Gastrocnemius medialis (tissue), 4 donors: ENCODE measurements around the gene HECA. TPM values are rescaled to one million over a fixed set of nuclear protein-coding genes. Genes with fewer than 3 reads are reported as not detected.
A peak's percentile ranks its signal among the peaks of the same experiment; 100 is the strongest.

ENCODE experiments used
- ATAC-seq, 2 donors: fragments of 150-250 bp; one replicate each; pipeline ENCODE4 v1.9.1; 2016
- DNase-seq, 2 donors: peaks; one replicate each; pipeline ENCODE4 v3.0.0-alpha.2; 2019
- H3K27ac ChIP-seq, 4 donors: fragments of 200-600 bp; sonication (generic); 1 replicate in 1 of 4; 2 replicates in 3 of 4; pipeline ENCODE4 v1.5.1; 2016 to 2018; ENCODE audit warnings: mild to moderate bottlenecking in 2 of 4, moderate library complexity in 1 of 4
- H3K27me3 ChIP-seq, 3 donors: fragments of 200-600 bp; sonication (generic) in 2 of 3; 1 replicate in 1 of 3; 2 replicates in 2 of 3; pipeline versions ENCODE4 v1.5.1 to v1.6.0; 2016 to 2019; ENCODE audit warnings: mild to moderate bottlenecking in 1 of 3, moderate library complexity in 1 of 3
- H3K36me3 ChIP-seq, 2 donors: fragments of 200-600 bp; sonication (generic) in 1 of 2; one replicate each; pipeline ENCODE4 v1.5.1; 2017 to 2018
- H3K4me1 ChIP-seq, 2 donors: fragments of 200-600 bp; sonication (generic) in 1 of 2; one replicate each; pipeline ENCODE4 v1.5.1; 2016 to 2017; ENCODE audit warnings: mild to moderate bottlenecking in 2 of 2
- H3K4me3 ChIP-seq, 4 donors: fragments of 200-600 bp; sonication (generic) in 3 of 4; 1 replicate in 1 of 4; 2 replicates in 3 of 4; pipeline ENCODE4 v1.5.1; 2016 to 2019; ENCODE audit warnings: mild to moderate bottlenecking in 2 of 4
- H3K9me3 ChIP-seq, 3 donors: fragments of 200-600 bp; sonication (generic) in 2 of 3; 1 replicate in 1 of 3; 2 replicates in 2 of 3; pipeline ENCODE4 v1.5.1; 2016 to 2019
- POLR2A ChIP-seq, 2 donors: fragments of 450-650 bp; IDR thresholded peaks; one replicate each; pipeline ENCODE4 v1.6.1; 2017; ENCODE audit warnings: antibody characterized with exemption in 2 of 2, mild to moderate bottlenecking in 2 of 2, moderate library complexity in 2 of 2
- in situ Hi-C, 4 donors: fragments of 200-750 bp; cut with MboI; loops; one replicate each; pipeline versions ENCODE4 v1.15.0 to v1.8.0; 2017; ENCODE audit warnings: low sequenced_read_pairs in 4 of 4
- intact Hi-C: fragments of 100-400 bp; cut with DNase I; formaldehyde crosslinking; loops from one replicate; pipeline ENCODE4 v1.15.1; 2023; ENCODE audit warnings: low total_unique reads
- total RNA-seq, 4 donors: library from RNA; depleted of rRNA; stranded (reverse); fragments of >200 nt; gene quantifications; one replicate each; pipeline versions ENCODE4 v1.1.0 to v1.2.3, GENCODE V29; 2016
- TF ChIP-seq, protein P1 (sequence below), 5 experiments: fragments of 450-650 bp in 3 of 5; fragments of 200-600 bp in 2 of 5; sonication (generic) in 2 of 5; IDR thresholded peaks in 4 of 5; conservative IDR thresholded peaks in 1 of 5; 1 replicate in 4 of 5; 2 replicates in 1 of 5; pipeline ENCODE4 v1.5.1; 2016 to 2019; ENCODE audit warnings: antibody characterized with exemption in 5 of 5, mild to moderate bottlenecking in 3 of 5, moderate library complexity in 3 of 5

HECA gene
- total RNA-seq, 4 donors from 2014 or later, result 34.5 to 59.1 (median 47.2) TPM

DNA sequence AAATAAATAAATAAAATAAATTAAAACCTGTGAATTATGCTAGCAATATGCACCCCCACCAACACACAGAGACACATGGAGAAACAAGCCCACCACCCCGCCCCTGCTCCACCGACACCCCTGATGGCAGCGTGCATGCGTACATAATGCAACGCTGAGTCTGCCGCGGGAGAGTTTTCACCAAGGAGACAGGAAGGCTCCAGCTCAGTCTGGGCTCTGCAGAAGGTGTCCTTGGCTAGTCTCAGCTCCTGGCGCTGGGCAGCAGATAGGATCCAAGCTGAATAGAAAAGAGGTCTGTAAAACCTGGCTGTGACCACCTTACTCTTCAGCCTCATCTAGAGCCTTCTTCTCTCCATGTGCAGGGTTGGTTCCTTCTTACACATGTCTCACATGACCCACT lies 26.5 kb upstream of the HECA start:
- Histone ChIP-seq H3K4me3 (no peak overlapping the region), H3K36me3 (no peaks in the 10 kb centered on the region), H3K27ac (no peak overlapping the region), H3K4me1 (no peaks in the 10 kb centered on the region), H3K9me3 (no peaks in the 10 kb centered on the region), H3K27me3 (no peaks in the 10 kb centered on the region)
- intact Hi-C loops (no loop called here), in situ Hi-C loops (no loop called here)
- DNase-seq, result no peak
- TF ChIP-seq, protein P1, sequence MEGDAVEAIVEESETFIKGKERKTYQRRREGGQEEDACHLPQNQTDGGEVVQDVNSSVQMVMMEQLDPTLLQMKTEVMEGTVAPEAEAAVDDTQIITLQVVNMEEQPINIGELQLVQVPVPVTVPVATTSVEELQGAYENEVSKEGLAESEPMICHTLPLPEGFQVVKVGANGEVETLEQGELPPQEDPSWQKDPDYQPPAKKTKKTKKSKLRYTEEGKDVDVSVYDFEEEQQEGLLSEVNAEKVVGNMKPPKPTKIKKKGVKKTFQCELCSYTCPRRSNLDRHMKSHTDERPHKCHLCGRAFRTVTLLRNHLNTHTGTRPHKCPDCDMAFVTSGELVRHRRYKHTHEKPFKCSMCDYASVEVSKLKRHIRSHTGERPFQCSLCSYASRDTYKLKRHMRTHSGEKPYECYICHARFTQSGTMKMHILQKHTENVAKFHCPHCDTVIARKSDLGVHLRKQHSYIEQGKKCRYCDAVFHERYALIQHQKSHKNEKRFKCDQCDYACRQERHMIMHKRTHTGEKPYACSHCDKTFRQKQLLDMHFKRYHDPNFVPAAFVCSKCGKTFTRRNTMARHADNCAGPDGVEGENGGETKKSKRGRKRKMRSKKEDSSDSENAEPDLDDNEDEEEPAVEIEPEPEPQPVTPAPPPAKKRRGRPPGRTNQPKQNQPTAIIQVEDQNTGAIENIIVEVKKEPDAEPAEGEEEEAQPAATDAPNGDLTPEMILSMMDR (IDR thresholded peaks at IDR 0.05 in 4 of 5, conservative IDR thresholded peaks at IDR 0.05 in 1 of 5), result no peak
- TF ChIP-seq POLR2A (IDR thresholded peaks at IDR 0.05), result no peak
- no peak for ATAC-seq

- DNase-seq (no peak), ATAC-seq (no peak)
- intact Hi-C loops (no loop called here), in situ Hi-C loops (no loop called here)
- Histone ChIP-seq H3K27ac (no peak overlapping the region), H3K27me3 (no peaks in the 10 kb centered on the region), H3K4me1 (no peaks in the 10 kb centered on the region), H3K36me3 (no peaks in the 10 kb centered on the region), H3K4me3 (no peak overlapping the region), H3K9me3 (no peaks in the 10 kb centered on the region)
- TF ChIP-seq POLR2A (IDR thresholded peaks at IDR 0.05), result no peak
- TF ChIP-seq, protein P1 (IDR thresholded peaks at IDR 0.05 in 4 of 5, conservative IDR thresholded peaks at IDR 0.05 in 1 of 5), result peak in 2 of 5 experiments; percentile 31
Measured at GRCh38 chr6:139109558-139109957, 25.3 kb upstream of the HECA start.

GRCh38 chr6:139112146-139112545 lies 22.7 kb upstream of the HECA start:
- in situ Hi-C loops, result no loop called here
- TF ChIP-seq, protein P1 (IDR thresholded peaks at IDR 0.05 in 4 of 5, conservative IDR thresholded peaks at IDR 0.05 in 1 of 5), result no peak
- TF ChIP-seq POLR2A (IDR thresholded peaks at IDR 0.05), result no peak

DNA sequence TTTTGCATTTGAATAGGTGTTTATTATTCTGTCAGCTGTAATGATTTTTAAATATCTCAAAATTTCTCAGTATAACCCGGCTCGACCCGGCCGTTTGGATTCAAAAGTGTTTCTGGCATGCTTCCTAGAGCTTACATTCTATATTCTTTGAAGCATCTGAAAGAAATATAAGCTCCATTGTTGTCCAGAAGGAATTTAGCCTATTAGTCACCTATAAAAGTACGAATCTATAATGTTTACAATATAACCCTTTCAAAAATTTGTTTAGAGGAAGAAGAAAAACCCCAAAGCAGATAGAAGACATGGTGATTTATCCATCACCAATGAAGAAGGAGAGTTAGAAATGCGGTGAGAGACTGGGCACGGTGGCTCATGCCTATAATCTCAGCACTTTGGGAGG lies 22.3 kb upstream of the HECA start:
- ATAC-seq, result no peak
- H3K4me1 ChIP-seq, result no peaks in the 10 kb centered on the region
- H3K36me3 ChIP-seq, result no peaks in the 10 kb centered on the region
- H3K4me3 ChIP-seq, result no peak overlapping the region
- H3K27me3 ChIP-seq, result no peaks in the 10 kb centered on the region
- in situ Hi-C loops, result no loop called here
- H3K27ac ChIP-seq, result no peak overlapping the region
- TF ChIP-seq, protein P1 (IDR thresholded peaks at IDR 0.05 in 4 of 5, conservative IDR thresholded peaks at IDR 0.05 in 1 of 5), result no peak
- TF ChIP-seq POLR2A (IDR thresholded peaks at IDR 0.05), result no peak
- DNase-seq, result no peak
- intact Hi-C loops, result no loop called here
- H3K9me3 ChIP-seq, result no peaks in the 10 kb centered on the region

More at GRCh38 chr6:139112146-139112545, 22.7 kb upstream of the HECA start:
- no peak for ATAC-seq
- Histone ChIP-seq H3K4me1 (no peaks in the 10 kb centered on the region), H3K4me3 (no peak overlapping the region), H3K9me3 (no peaks in the 10 kb centered on the region), H3K27ac (no peak overlapping the region), H3K27me3 (no peaks in the 10 kb centered on the region), H3K36me3 (no peaks in the 10 kb centered on the region)
- intact Hi-C loops, result no loop called here
- DNase-seq, result no peak

DNA sequence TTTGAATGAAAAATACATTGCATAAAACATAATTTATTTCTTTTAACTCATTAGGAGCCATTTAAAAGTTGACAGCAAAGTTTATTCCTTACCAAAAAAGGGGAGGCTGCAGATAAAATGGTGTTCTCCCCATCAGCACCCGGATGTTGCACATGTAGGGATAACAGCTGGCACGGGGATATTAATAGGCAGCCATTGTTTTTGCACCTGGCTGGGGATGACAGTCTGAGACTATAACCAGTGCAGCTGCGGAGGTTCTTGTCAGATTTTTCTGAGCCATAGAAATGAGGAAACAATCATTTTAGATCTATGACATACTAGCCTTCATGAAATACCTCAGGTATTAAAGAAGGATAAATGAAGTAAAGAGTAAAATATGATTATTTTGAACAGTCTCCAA lies 20.1 kb upstream of the HECA start:
- Histone ChIP-seq H3K27ac (no peak overlapping the region), H3K36me3 (no peaks in the 10 kb centered on the region), H3K4me3 (no peak overlapping the region), H3K27me3 (no peaks in the 10 kb centered on the region), H3K4me1 (no peaks in the 10 kb centered on the region), H3K9me3 (no peaks in the 10 kb centered on the region)
- in situ Hi-C loops (no loop called here), intact Hi-C loops (no loop called here)
- no peak for ATAC-seq
- no peak for DNase-seq
- TF ChIP-seq POLR2A (IDR thresholded peaks at IDR 0.05), result no peak
- TF ChIP-seq, protein P1 (IDR thresholded peaks at IDR 0.05 in 4 of 5, conservative IDR thresholded peaks at IDR 0.05 in 1 of 5), result no peak
